ENCODE results near the gene SNRNP70. TPM values are rescaled to one million over a fixed set of nuclear protein-coding genes. Genes with fewer than 3 reads are reported as not detected.

Gene SNRNP70
- total and polyA plus RNA-seq, 2 of the 13 experiments (the other 11 are each of a cell fraction or from before 2014, with no cell fraction given) = 150 to 210 TPM

DNA sequence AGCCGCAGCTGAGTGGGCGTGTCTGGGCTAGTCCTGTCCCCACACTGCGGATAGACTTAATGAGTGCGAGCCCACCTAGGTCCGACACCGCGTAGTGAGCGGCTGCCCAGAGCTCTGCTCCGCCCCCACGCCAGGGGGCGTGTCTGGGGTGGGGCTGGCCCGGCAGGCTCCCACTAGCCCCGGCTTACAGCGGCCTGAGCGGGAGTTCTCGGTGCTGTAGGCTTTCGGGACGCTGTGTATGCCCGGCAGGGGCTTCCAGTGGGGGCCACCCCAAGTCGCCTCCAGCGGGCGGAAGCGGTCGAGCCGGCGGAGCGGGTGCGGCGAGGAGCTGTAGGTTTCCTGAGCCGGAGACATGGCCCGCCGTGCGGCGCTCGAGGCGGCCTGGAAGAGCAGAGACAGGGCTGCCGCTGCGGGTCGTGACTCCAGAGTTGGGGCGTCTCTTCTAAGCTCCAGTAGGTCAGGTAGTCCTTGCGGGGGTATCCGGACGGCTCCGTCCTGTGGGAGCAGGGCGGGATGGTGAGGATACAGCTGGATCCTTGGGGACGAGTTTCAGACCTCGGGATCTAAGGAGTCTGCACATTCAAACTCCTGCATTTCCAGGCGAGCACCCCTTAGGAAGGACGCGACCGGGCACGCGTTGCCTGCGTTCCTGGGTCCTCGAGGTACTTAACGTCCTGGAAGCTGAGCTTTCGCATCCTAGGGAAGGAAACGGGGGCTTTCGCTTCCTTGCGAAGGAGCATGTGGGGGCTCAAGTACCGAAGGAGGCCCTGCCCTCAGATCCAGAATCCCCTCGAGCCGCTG lies 28.9 kb upstream of the SNRNP70 start (continued):
- 0 out of 2 replicates have a peak, but pooled peaks have one; percentile 31 for TF ChIP-seq ZNF574 (CRISPR knock-in tag; IDR thresholded peaks at IDR 0.05)
- 0 out of 2 replicates have a peak, but pooled peaks have one; percentile 54 for TF ChIP-seq ZNF879 (CRISPR knock-in tag; IDR thresholded peaks at IDR 0.05)
- 0 out of 4 replicates have a peak, but pooled peaks of 1 of the 2 experiments have one; percentile 50 for TF ChIP-seq KLF16 (CRISPR knock-in tag; IDR thresholded peaks at IDR 0.05)
- TF ChIP-seq ZBTB37 (CRISPR knock-in tag; IDR thresholded peaks at IDR 0.05) = no peak
- no peak for TF ChIP-seq FOSL2 (CRISPR knock-in tag; IDR thresholded peaks at IDR 0.05)
- peak; percentile 19 for TF ChIP-seq SKI (IDR thresholded peaks at IDR 0.05; ENCODE audit: partially characterized antibody)
- TF ChIP-seq ZNF75D (CRISPR knock-in tag; IDR thresholded peaks at IDR 0.05; ENCODE audit: borderline replicate concordance) = 0 out of 2 replicates have a peak, but pooled peaks have one; percentile 33
- TF ChIP-seq SP1 (IDR thresholded peaks at IDR 0.05) = no peak
- peak; percentile 61; the same call in 1 of the 2 replicates for TF ChIP-seq SP1 (CRISPR knock-in tag; IDR thresholded peaks at IDR 0.05)
- TF ChIP-seq MTF2 (CRISPR knock-in tag; IDR thresholded peaks at IDR 0.05; ENCODE audit: borderline replicate concordance) = peak; percentile 84
- TF ChIP-seq, protein P1, sequence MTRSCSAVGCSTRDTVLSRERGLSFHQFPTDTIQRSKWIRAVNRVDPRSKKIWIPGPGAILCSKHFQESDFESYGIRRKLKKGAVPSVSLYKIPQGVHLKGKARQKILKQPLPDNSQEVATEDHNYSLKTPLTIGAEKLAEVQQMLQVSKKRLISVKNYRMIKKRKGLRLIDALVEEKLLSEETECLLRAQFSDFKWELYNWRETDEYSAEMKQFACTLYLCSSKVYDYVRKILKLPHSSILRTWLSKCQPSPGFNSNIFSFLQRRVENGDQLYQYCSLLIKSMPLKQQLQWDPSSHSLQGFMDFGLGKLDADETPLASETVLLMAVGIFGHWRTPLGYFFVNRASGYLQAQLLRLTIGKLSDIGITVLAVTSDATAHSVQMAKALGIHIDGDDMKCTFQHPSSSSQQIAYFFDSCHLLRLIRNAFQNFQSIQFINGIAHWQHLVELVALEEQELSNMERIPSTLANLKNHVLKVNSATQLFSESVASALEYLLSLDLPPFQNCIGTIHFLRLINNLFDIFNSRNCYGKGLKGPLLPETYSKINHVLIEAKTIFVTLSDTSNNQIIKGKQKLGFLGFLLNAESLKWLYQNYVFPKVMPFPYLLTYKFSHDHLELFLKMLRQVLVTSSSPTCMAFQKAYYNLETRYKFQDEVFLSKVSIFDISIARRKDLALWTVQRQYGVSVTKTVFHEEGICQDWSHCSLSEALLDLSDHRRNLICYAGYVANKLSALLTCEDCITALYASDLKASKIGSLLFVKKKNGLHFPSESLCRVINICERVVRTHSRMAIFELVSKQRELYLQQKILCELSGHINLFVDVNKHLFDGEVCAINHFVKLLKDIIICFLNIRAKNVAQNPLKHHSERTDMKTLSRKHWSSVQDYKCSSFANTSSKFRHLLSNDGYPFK (CRISPR knock-in tag; IDR thresholded peaks at IDR 0.05; ENCODE audit: borderline replicate concordance) = 0 out of 2 replicates have a peak, but pooled peaks have one; percentile 39
- TF ChIP-seq RXRA (CRISPR knock-in tag; IDR thresholded peaks at IDR 0.05) = peak; percentile 13; the same call in 1 of the 2 replicates
- peak; percentile 55 for TF ChIP-seq CTCF (CRISPR knock-in tag; IDR thresholded peaks at IDR 0.05)
- TF ChIP-seq FOXM1 (CRISPR knock-in tag; IDR thresholded peaks at IDR 0.05) = no peak
- TF ChIP-seq PITX1 (CRISPR knock-in tag; IDR thresholded peaks at IDR 0.05) = peak; percentile 31; the same call in 1 of the 2 replicates
- peak; percentile 71 for TF ChIP-seq ZNF777 (CRISPR knock-in tag; IDR thresholded peaks at IDR 0.05)
- peak; percentile 58; the same call in 1 of the 2 replicates for TF ChIP-seq ZNF563 (CRISPR knock-in tag; IDR thresholded peaks at IDR 0.05)
- 0 out of 2 replicates have a peak, but pooled peaks have one; percentile 24 for TF ChIP-seq ZFX (CRISPR knock-in tag; IDR thresholded peaks at IDR 0.05; ENCODE audit: low read depth)
- TF ChIP-seq ZNF672 (CRISPR knock-in tag; IDR thresholded peaks at IDR 0.05) = no peak
- peak; percentile 57; the same call in 1 of the 2 replicates for TF ChIP-seq PHF21A (CRISPR knock-in tag; IDR thresholded peaks at IDR 0.05)
- no peak for TF ChIP-seq POLR2A (IDR thresholded peaks at IDR 0.05; ENCODE audit: insufficient read depth in 1 of 2, low read depth in 2 of 2, low read length in 2 of 2)
